Parathyroid adenoma (tissue), 2 donors: ENCODE measurements around the gene FAHD2A.
"Not testable (repeated sequence)": the region's sequence is repeated elsewhere in the genome, so short reads cannot be mapped to it uniquely, and the experiment has no call there.

Experiments
- H2AFZ ChIP-seq: fragments of 300-600 bp; sonication (generic); one replicate; pipeline ENCODE4 v1.7.0; 2017; ENCODE audit warnings: antibody characterized with exemption, mild to moderate bottlenecking
- H3K27ac ChIP-seq: fragments of 300-600 bp; sonication (generic); one replicate; pipeline ENCODE4 v1.7.0; 2017
- H3K27me3 ChIP-seq: fragments of 300-600 bp; sonication (generic); one replicate; pipeline ENCODE4 v1.7.0; 2017; ENCODE audit warnings: low read length; ENCODE audit not compliant: control insufficient read depth, insufficient read depth
- H3K36me3 ChIP-seq: fragments of 300-600 bp; sonication (generic); one replicate; pipeline ENCODE4 v1.7.0; 2017; ENCODE audit warnings: low read length; ENCODE audit not compliant: control insufficient read depth, insufficient read depth
- H3K4me1 ChIP-seq: fragments of 300-600 bp; sonication (generic); one replicate; pipeline ENCODE4 v1.7.0; 2017; ENCODE audit warnings: control low read depth
- H3K4me2 ChIP-seq: fragments of 300-600 bp; sonication (generic); one replicate; pipeline ENCODE4 v1.7.0; 2017; ENCODE audit warnings: low read length
- H3K4me3 ChIP-seq: fragments of 300-600 bp; sonication (generic); one replicate; pipeline ENCODE4 v1.7.0; 2017; ENCODE audit warnings: low read depth, low read length
- H3K79me2 ChIP-seq: fragments of 300-600 bp; sonication (generic); one replicate; pipeline ENCODE4 v1.7.0; 2017; ENCODE audit warnings: control low read depth
- H3K9ac ChIP-seq: fragments of 300-600 bp; sonication (generic); one replicate; pipeline ENCODE4 v1.7.0; 2017; ENCODE audit warnings: mild to moderate bottlenecking
- H3K9me3 ChIP-seq: fragments of 300-600 bp; sonication (generic); one replicate; pipeline ENCODE4 v1.7.0; 2017; ENCODE audit warnings: low read length; ENCODE audit not compliant: control insufficient read depth
- CTCF ChIP-seq: fragments of 300-600 bp; sonication (generic); IDR thresholded peaks from one replicate; pipeline ENCODE4 v1.7.0; 2017; ENCODE audit warnings: antibody characterized with exemption, mild to moderate bottlenecking
- donor health status: primary hyperparathyroidism.

Gene FAHD2A

GRCh38 chr2:95375532-95376150 lies 26.9 kb upstream of the FAHD2A start:
- no peak overlapping the region for H2AFZ ChIP-seq
- no peak overlapping the region for H3K9ac ChIP-seq
- peaks cover 24% of the 10 kb centered on the region for H3K79me2 ChIP-seq
- no peaks in the 10 kb centered on the region for H3K36me3 ChIP-seq
- H3K4me3 ChIP-seq = no peak overlapping the region
- no peak for TF ChIP-seq CTCF
- no peak overlapping the region for H3K27ac ChIP-seq
- no peaks in the 10 kb centered on the region for H3K4me1 ChIP-seq
- H3K4me2 ChIP-seq = no peak overlapping the region
- no peaks in the 10 kb centered on the region for H3K9me3 ChIP-seq
- no peaks in the 10 kb centered on the region for H3K27me3 ChIP-seq

- Histone ChIP-seq H3K27ac (no peak overlapping the region), H3K9ac (no peak overlapping the region), H2AFZ (no peak overlapping the region), H3K36me3 (no peaks in the 10 kb centered on the region), H3K4me3 (no peak overlapping the region), H3K4me2 (no peak overlapping the region), H3K4me1 (no peaks in the 10 kb centered on the region), H3K9me3 (no peaks in the 10 kb centered on the region), H3K27me3 (no peaks in the 10 kb centered on the region), H3K79me2 (peaks cover 19% of the 10 kb centered on the region)
- TF ChIP-seq CTCF = no peak
Observed at GRCh38 chr2:95376311-95377215, 25.9 kb upstream of the FAHD2A start.

- Histone ChIP-seq H2AFZ (no peak overlapping the region), H3K9ac (no peak overlapping the region), H3K4me3 (no peak overlapping the region), H3K4me1 (no peaks in the 10 kb centered on the region), H3K79me2 (peaks cover 14% of the 10 kb centered on the region), H3K36me3 (no peaks in the 10 kb centered on the region), H3K9me3 (no peaks in the 10 kb centered on the region), H3K27me3 (no peaks in the 10 kb centered on the region), H3K4me2 (no peak overlapping the region), H3K27ac (no peak overlapping the region)
- no peak for TF ChIP-seq CTCF
Observed at GRCh38 chr2:95377216-95378123, 25.0 kb upstream of the FAHD2A start.

GRCh38 chr2:95378281-95378680 lies 24.2 kb upstream of the FAHD2A start:
- not testable (repeated sequence) for H3K4me2 ChIP-seq, H3K9ac ChIP-seq, H3K36me3 ChIP-seq, H3K27ac ChIP-seq, H3K27me3 ChIP-seq, H3K4me1 ChIP-seq, H3K4me3 ChIP-seq, H2AFZ ChIP-seq, H3K9me3 ChIP-seq, H3K79me2 ChIP-seq

- Histone ChIP-seq H3K27ac (no peak overlapping the region), H3K4me2 (no peak overlapping the region), H3K9ac (no peak overlapping the region), H3K79me2 (peaks cover 3% of the 10 kb centered on the region), H2AFZ (no peak overlapping the region), H3K4me1 (no peaks in the 10 kb centered on the region), H3K9me3 (no peaks in the 10 kb centered on the region), H3K4me3 (no peak overlapping the region), H3K36me3 (no peaks in the 10 kb centered on the region), H3K27me3 (no peaks in the 10 kb centered on the region)
- no peak for TF ChIP-seq CTCF
Observed at GRCh38 chr2:95379371-95379831, 23.1 kb upstream of the FAHD2A start.
